GM23338 (cell line): ENCODE data around the gene MRPS34. TPM values are rescaled to one million over a fixed set of nuclear protein-coding genes. Genes with fewer than 3 reads are reported as not detected.

Experiments
- ATAC-seq: fragments of 200-7000 bp; cut with Tn5 transposase; 3 replicates; pipeline ENCODE4 v1.9.1; 2020
- DNase-seq: peaks from one replicate; pipeline ENCODE4 v3.0.0-alpha.2; 2015; ENCODE audit warnings: low spot score
- H2AFZ ChIP-seq: fragments of 200-600 bp; sonication (generic); 2 replicates; pipeline ENCODE4 v1.8.0; 2016; ENCODE audit warnings: antibody characterized with exemption, mild to moderate bottlenecking, moderate library complexity
- H3F3A ChIP-seq: fragments of 200-600 bp; sonication (generic); replicated peaks from 2 replicates; pipeline ENCODE4 v1.8.0; 2017; ENCODE audit warnings: antibody characterized with exemption, mixed run types, low read depth
- H3K27ac ChIP-seq: fragments of 200-600 bp; sonication (generic); 2 replicates; pipeline ENCODE4 v1.6.1; 2016; ENCODE audit warnings: low read depth
- H3K27me3 ChIP-seq: fragments of 200-600 bp; sonication (generic); 2 replicates; pipeline ENCODE4 v1.8.0; 2016; ENCODE audit warnings: mild to moderate bottlenecking, mixed run types, moderate library complexity; ENCODE audit not compliant: insufficient read depth
- H3K36me3 ChIP-seq: fragments of 200-600 bp; sonication (generic); 2 replicates; pipeline ENCODE4 v1.8.0; 2016; ENCODE audit warnings: mild to moderate bottlenecking; ENCODE audit not compliant: insufficient read depth
- H3K4me1 ChIP-seq: fragments of 200-600 bp; sonication (generic); 2 replicates; pipeline ENCODE4 v1.8.0; 2016; ENCODE audit warnings: mild to moderate bottlenecking, moderate library complexity; ENCODE audit not compliant: insufficient read depth
- H3K4me2 ChIP-seq: fragments of 200-600 bp; sonication (generic); 2 replicates; pipeline ENCODE4 v1.7.1; 2017; ENCODE audit warnings: mixed run types
- H3K4me3 ChIP-seq: fragments of 200-600 bp; sonication (generic); 2 replicates; pipeline ENCODE4 v1.6.1; 2016; ENCODE audit warnings: mixed run types
- H3K79me2 ChIP-seq: fragments of 200-600 bp; sonication (generic); replicated peaks from 2 replicates; pipeline ENCODE4 v1.8.0; 2017; ENCODE audit warnings: mild to moderate bottlenecking; ENCODE audit not compliant: insufficient read depth
- H3K9me2 ChIP-seq: fragments of 200-600 bp; sonication (generic); 2 replicates; pipeline ENCODE4 v1.8.0; 2017; ENCODE audit not compliant: insufficient read depth
- H4K20me1 ChIP-seq: fragments of 200-600 bp; sonication (generic); replicated peaks from 2 replicates; pipeline ENCODE4 v1.8.0; 2017; ENCODE audit warnings: mild to moderate bottlenecking; ENCODE audit not compliant: insufficient read depth
- H3K27ac Mint-ChIP-seq: 2 replicates; pipeline ENCODE4 v1.8.0; 2020; ENCODE audit warnings: inconsistent platforms, mild to moderate bottlenecking, moderate library complexity, mixed read lengths
- H3K27me3 Mint-ChIP-seq: 3 replicates; pipeline ENCODE4 v1.8.0; 2022; ENCODE audit warnings: low read depth, mild to moderate bottlenecking, moderate library complexity, mixed read lengths, inconsistent platforms; ENCODE audit not compliant: insufficient read depth, poor library complexity
- H3K36me3 Mint-ChIP-seq: 3 replicates; pipeline ENCODE4 v1.8.0; 2021; ENCODE audit warnings: low read depth, mild to moderate bottlenecking, inconsistent platforms, moderate library complexity, mixed read lengths
- H3K4me1 Mint-ChIP-seq: 3 replicates; pipeline ENCODE4 v1.8.0; 2020; ENCODE audit warnings: mild to moderate bottlenecking, inconsistent platforms, mixed read lengths
- H3K4me3 Mint-ChIP-seq: 3 replicates; pipeline ENCODE4 v1.8.0; 2021; ENCODE audit warnings: moderate library complexity, mild to moderate bottlenecking, inconsistent platforms, mixed read lengths
- H3K9me3 Mint-ChIP-seq: 3 replicates; pipeline ENCODE4 v1.8.0; 2020; ENCODE audit warnings: moderate library complexity, mild to moderate bottlenecking, inconsistent platforms, mixed read lengths
- ETS1 ChIP-seq: IDR thresholded peaks from 2 replicates; pipeline ENCODE4 v1.6.1; 2016; ENCODE audit warnings: antibody characterized with exemption
- EZH2 ChIP-seq: fragments of 200-600 bp; sonication (generic); IDR thresholded peaks from one replicate; pipeline ENCODE4 v1.8.0; 2017; ENCODE audit warnings: antibody characterized with exemption, mild to moderate bottlenecking, low read depth; ENCODE audit not compliant: unreplicated experiment
- EZH2phosphoT487 ChIP-seq: fragments of 200-600 bp; sonication (generic); IDR thresholded peaks from one replicate; pipeline ENCODE4 v1.8.1; 2018; ENCODE audit warnings: antibody characterized with exemption; ENCODE audit not compliant: unreplicated experiment
- NANOG ChIP-seq: IDR thresholded peaks from 2 replicates; pipeline ENCODE4 v1.6.1; 2016; ENCODE audit warnings: antibody characterized with exemption, borderline replicate concordance
- POLR2AphosphoS5 ChIP-seq: IDR thresholded peaks from 2 replicates; pipeline ENCODE4 v1.6.1; 2016; ENCODE audit warnings: antibody characterized with exemption, low read depth
- REST ChIP-seq: IDR thresholded peaks from one replicate; pipeline ENCODE4 v1.6.1; 2018; ENCODE audit warnings: antibody characterized with exemption; ENCODE audit not compliant: unreplicated experiment
- STAT1 ChIP-seq: IDR thresholded peaks from one replicate; pipeline ENCODE4 v1.6.1; 2016; ENCODE audit warnings: antibody characterized with exemption; ENCODE audit not compliant: unreplicated experiment
- ZNF114 ChIP-seq: fragments of 250-450 bp; sonication (Bioruptor Pico); IDR thresholded peaks from 2 replicates; pipeline ENCODE4 v1.5.0; 2020; ENCODE audit warnings: mild to moderate bottlenecking, moderate library complexity
- ZNF331 ChIP-seq: fragments of 250-450 bp; sonication (Bioruptor Pico); IDR thresholded peaks from 2 replicates; pipeline ENCODE4 v1.5.0; 2020; ENCODE audit warnings: low read depth, mild to moderate bottlenecking, moderate library complexity
- polyA plus RNA-seq: library from polyadenylated mRNA; unstranded; fragments of >200 nt; fragmentation: Nextera tagmentation; extraction: Ambion mirVana; gene quantifications from 2 replicates; pipeline ENCODE4 v1.2.1, GENCODE V29; 2016
- total RNA-seq: library from RNA; depleted of rRNA; stranded (reverse); fragments of >200 nt; shearing (Covaris generic); gene quantifications from 2 replicates; pipeline ENCODE4 v1.2.3, GENCODE V29; 2014
- TF ChIP-seq, protein P1 (sequence below), 2 experiments: fragments of 200-600 bp in 1 of 2; sonication (generic) in 1 of 2; conservative IDR thresholded peaks; 2 replicates each; pipeline versions ENCODE4 v1.5.1 to v1.6.1; 2016 to 2017; ENCODE audit warnings: antibody characterized with exemption in 2 of 2, low read depth in 2 of 2, mild to moderate bottlenecking in 2 of 2, moderate library complexity in 1 of 2

Gene MRPS34
- total and polyA plus RNA-seq, 2 experiments from 2014 or later, result 248 to 391 TPM

GRCh38 chr16:1787056-1787321 lies 14.1 kb upstream of the MRPS34 start (continued):
- TF ChIP-seq NANOG (no peak), ZNF114 (CRISPR knock-in tag) (no peak), STAT1 (no peak), EZH2phosphoT487 (no peak), POLR2AphosphoS5 (no peak)

GRCh38 chr16:1786242-1787055 lies 13.5 kb upstream of the MRPS34 start:
- Histone ChIP-seq H3K4me3 (no peak overlapping the region), H3K9me2 (no peaks in the 10 kb centered on the region), H3K36me3 (no peaks in the 10 kb centered on the region), H3K27me3 (no peaks in the 10 kb centered on the region), H3K27ac (no peak overlapping the region), H2AFZ (no peak overlapping the region), H3F3A (0 out of 2 replicates have a peak, but pooled peaks cover 3% of the 10 kb centered on the region), H4K20me1 (peaks cover 14% of the 10 kb centered on the region), H3K79me2 (peaks cover 35% of the 10 kb centered on the region), H3K4me1 (peaks cover under 1% of the 10 kb centered on the region; the same call in 1 of the 2 replicates), H3K4me2 (no peak overlapping the region)
- peaks cover 6% of the 10 kb centered on the region; the same call in 2 of the 3 replicates for H3K9me3 Mint-ChIP-seq
- no peak overlapping the region for H3K4me3 Mint-ChIP-seq
- H3K36me3 Mint-ChIP-seq, result peaks cover 12% of the 10 kb centered on the region
- no peaks in the 10 kb centered on the region; the same call in 1 of the 3 replicates for H3K4me1 Mint-ChIP-seq
- peaks cover 20% of the 10 kb centered on the region for H3K27me3 Mint-ChIP-seq
- H3K27ac Mint-ChIP-seq, result no peak overlapping the region
- ATAC-seq (no peak), DNase-seq (no peak)
- TF ChIP-seq POLR2AphosphoS5, result no peak
- TF ChIP-seq EZH2, result no peak
- TF ChIP-seq, protein P1, sequence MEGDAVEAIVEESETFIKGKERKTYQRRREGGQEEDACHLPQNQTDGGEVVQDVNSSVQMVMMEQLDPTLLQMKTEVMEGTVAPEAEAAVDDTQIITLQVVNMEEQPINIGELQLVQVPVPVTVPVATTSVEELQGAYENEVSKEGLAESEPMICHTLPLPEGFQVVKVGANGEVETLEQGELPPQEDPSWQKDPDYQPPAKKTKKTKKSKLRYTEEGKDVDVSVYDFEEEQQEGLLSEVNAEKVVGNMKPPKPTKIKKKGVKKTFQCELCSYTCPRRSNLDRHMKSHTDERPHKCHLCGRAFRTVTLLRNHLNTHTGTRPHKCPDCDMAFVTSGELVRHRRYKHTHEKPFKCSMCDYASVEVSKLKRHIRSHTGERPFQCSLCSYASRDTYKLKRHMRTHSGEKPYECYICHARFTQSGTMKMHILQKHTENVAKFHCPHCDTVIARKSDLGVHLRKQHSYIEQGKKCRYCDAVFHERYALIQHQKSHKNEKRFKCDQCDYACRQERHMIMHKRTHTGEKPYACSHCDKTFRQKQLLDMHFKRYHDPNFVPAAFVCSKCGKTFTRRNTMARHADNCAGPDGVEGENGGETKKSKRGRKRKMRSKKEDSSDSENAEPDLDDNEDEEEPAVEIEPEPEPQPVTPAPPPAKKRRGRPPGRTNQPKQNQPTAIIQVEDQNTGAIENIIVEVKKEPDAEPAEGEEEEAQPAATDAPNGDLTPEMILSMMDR (conservative IDR thresholded peaks at IDR 0.05; ENCODE audit: low read depth in 2 of 2), result peak; percentile 16 to 33; a peak in 1 of 4 replicates

DNA sequence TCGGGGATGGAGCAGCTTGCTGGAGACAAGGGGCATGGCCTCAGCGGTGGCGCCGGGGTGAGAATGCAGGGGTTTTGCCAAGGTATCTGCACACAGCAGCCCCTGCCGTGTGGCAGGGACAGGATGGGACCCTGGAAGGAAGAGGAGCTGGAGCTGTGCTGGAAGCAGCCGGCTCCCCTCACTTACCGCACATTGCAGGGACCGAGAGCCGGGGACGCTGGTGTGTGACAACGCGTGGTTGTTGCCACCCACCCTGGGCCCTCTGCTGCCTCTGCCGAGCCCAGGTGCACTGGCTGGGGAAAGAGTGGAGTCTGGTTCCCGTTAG lies 12.9 kb upstream of the MRPS34 start:
- no peak overlapping the region for H3K27ac ChIP-seq
- Mint-ChIP-seq H3K36me3 (peaks cover 16% of the 10 kb centered on the region), H3K4me3 (no peak overlapping the region), H3K9me3 (peaks cover 10% of the 10 kb centered on the region; the same call in 2 of the 3 replicates), H3K4me1 (peaks cover 5% of the 10 kb centered on the region), H3K27ac (no peak overlapping the region), H3K27me3 (peaks cover 24% of the 10 kb centered on the region)
- no peak overlapping the region for H3K4me2 ChIP-seq
- no peaks in the 10 kb centered on the region for H3K36me3 ChIP-seq
- H3F3A ChIP-seq, result 0 out of 2 replicates have a peak, but pooled peaks cover 3% of the 10 kb centered on the region
- TF ChIP-seq ETS1 (no peak), POLR2AphosphoS5 (no peak), REST (no peak), NANOG (no peak), ZNF331 (CRISPR knock-in tag) (no peak), EZH2 (no peak)
- no peak for DNase-seq
- H3K9me2 ChIP-seq, result no peaks in the 10 kb centered on the region
- peaks cover 4% of the 10 kb centered on the region; the same call in 1 of the 2 replicates for H3K4me1 ChIP-seq
- H2AFZ ChIP-seq, result no peak overlapping the region
- peaks cover 16% of the 10 kb centered on the region for H4K20me1 ChIP-seq
- no peak overlapping the region for H3K4me3 ChIP-seq
- ATAC-seq, result no peak
- peaks cover 35% of the 10 kb centered on the region for H3K79me2 ChIP-seq
- H3K27me3 ChIP-seq, result no peaks in the 10 kb centered on the region
